HepG2 (cell line): ENCODE results near the gene TEX19. TPM values are rescaled to one million over a fixed set of nuclear protein-coding genes. Genes with fewer than 3 reads are reported as not detected.

Source experiments
- ATF4 ChIP-seq, 2 experiments: fragments of 450-650 bp in 1 of 2; sonication (generic) in 1 of 2; formaldehyde crosslinking; IDR thresholded peaks; 2 replicates each; pipeline versions ENCODE4 v1.5.0 to v1.8.0; 2020 to 2022; ENCODE audit warnings: mild to moderate bottlenecking in 1 of 2, missing genetic modification reagents in 1 of 2
- BCLAF1 ChIP-seq: fragments of 450-650 bp; IDR thresholded peaks from 2 replicates; pipeline ENCODE4 v1.6.1; 2017; ENCODE audit warnings: mild to moderate bottlenecking
- CBX1 ChIP-seq: IDR thresholded peaks from one replicate; pipeline ENCODE4 v1.6.1; 2016; ENCODE audit warnings: antibody characterized with exemption, low read depth
- CERS6 ChIP-seq: sonication (generic); formaldehyde crosslinking; IDR thresholded peaks from 2 replicates; pipeline ENCODE4 v1.5.0; 2020; ENCODE audit warnings: missing genetic modification reagents
- DDIT3 ChIP-seq: sonication (generic); formaldehyde crosslinking; IDR thresholded peaks from 2 replicates; pipeline ENCODE4 v1.4.0; 2020; ENCODE audit warnings: mild to moderate bottlenecking, missing genetic modification reagents
- MTF2 ChIP-seq: sonication (generic); formaldehyde crosslinking; IDR thresholded peaks from 2 replicates; pipeline ENCODE4 v1.5.0; 2020; ENCODE audit warnings: missing genetic modification reagents, borderline replicate concordance
- MZF1 ChIP-seq: sonication (generic); formaldehyde crosslinking; IDR thresholded peaks from 2 replicates; pipeline ENCODE4 v1.8.1; 2023; ENCODE audit warnings: mild to moderate bottlenecking, missing genetic modification reagents, borderline replicate concordance
- REPIN1 ChIP-seq: sonication (generic); formaldehyde crosslinking; IDR thresholded peaks from 2 replicates; pipeline ENCODE4 v1.8.0; 2022; ENCODE audit warnings: missing genetic modification reagents, low read depth, mild to moderate bottlenecking, borderline replicate concordance
- TCF12 ChIP-seq, 2 experiments: fragments of 450-650 bp in 1 of 2; sonication (generic) in 1 of 2; formaldehyde crosslinking in 1 of 2; IDR thresholded peaks; 2 replicates each; pipeline versions ENCODE4 v1.6.1 to v1.8.0; 2017 to 2022; ENCODE audit warnings: antibody characterized with exemption in 1 of 2, mild to moderate bottlenecking in 1 of 2, missing genetic modification reagents in 1 of 2, moderate library complexity in 1 of 2
- U2AF1 ChIP-seq: fragments of 200-400 bp; formaldehyde crosslinking; optimal IDR thresholded peaks from 2 replicates; pipeline ENCODE3; 2017; ENCODE audit warnings: mild to moderate bottlenecking, low read depth, low read length
- YEATS4 ChIP-seq: sonication (generic); formaldehyde crosslinking; IDR thresholded peaks from 2 replicates; pipeline ENCODE4 v1.4.0; 2020; ENCODE audit warnings: missing genetic modification reagents, borderline replicate concordance
- ZHX1 ChIP-seq: sonication (generic); formaldehyde crosslinking; IDR thresholded peaks from 2 replicates; pipeline ENCODE4 v1.8.1; 2022; ENCODE audit warnings: low read depth, mild to moderate bottlenecking, missing genetic modification reagents
- ZMYM4 ChIP-seq: sonication (generic); formaldehyde crosslinking; IDR thresholded peaks from 2 replicates; pipeline ENCODE4 v1.8.1; 2023; ENCODE audit warnings: mild to moderate bottlenecking, missing genetic modification reagents
- ZNF24 ChIP-seq: fragments of 450-650 bp; IDR thresholded peaks from 2 replicates; pipeline ENCODE4 v1.6.1; 2017; ENCODE audit warnings: antibody characterized with exemption, mild to moderate bottlenecking
- ZNF296 ChIP-seq: sonication (generic); formaldehyde crosslinking; conservative IDR thresholded peaks from 2 replicates; pipeline ENCODE4 v1.5.0; 2020; ENCODE audit warnings: mild to moderate bottlenecking, missing genetic modification reagents
- ZNF326 ChIP-seq: sonication (generic); formaldehyde crosslinking; IDR thresholded peaks from 2 replicates; pipeline ENCODE4 v1.4.0; 2020; ENCODE audit warnings: missing genetic modification reagents, borderline replicate concordance
- ZNF329 ChIP-seq: sonication (generic); formaldehyde crosslinking; IDR thresholded peaks from 2 replicates; pipeline ENCODE4 v1.9.0; 2021; ENCODE audit warnings: low read depth, mild to moderate bottlenecking, missing genetic modification reagents
- ZNF563 ChIP-seq: sonication (generic); formaldehyde crosslinking; IDR thresholded peaks from 2 replicates; pipeline ENCODE4 v1.8.0; 2022; ENCODE audit warnings: mild to moderate bottlenecking, moderate library complexity, missing genetic modification reagents
- ZNF629 ChIP-seq: sonication (generic); formaldehyde crosslinking; conservative IDR thresholded peaks from 2 replicates; pipeline ENCODE4 v1.5.0; 2020; ENCODE audit warnings: missing genetic modification reagents
- ZNF781 ChIP-seq: sonication (generic); formaldehyde crosslinking; IDR thresholded peaks from 2 replicates; pipeline ENCODE4 v1.5.1; 2020; ENCODE audit warnings: borderline replicate concordance, mild to moderate bottlenecking, missing genetic modification reagents; ENCODE audit errors: not compliant biosample characterization
- ZNF883 ChIP-seq: sonication (generic); formaldehyde crosslinking; IDR thresholded peaks from 2 replicates; pipeline ENCODE4 v1.5.1; 2020; ENCODE audit warnings: mild to moderate bottlenecking, missing genetic modification reagents; ENCODE audit errors: not compliant biosample characterization
- polyA plus RNA-seq, 8 experiments: library from polyadenylated mRNA; depleted of rRNA in 3 of 8; stranded (reverse) in 7 of 8; unstranded in 1 of 8; fragments of >200 nt; fragmentation: Illumina TruSeq in 4 of 8; extraction: Trizol in 4 of 8; gene quantifications; 2 replicates each; pipeline versions ENCODE4 v1.2.1 to v1.2.3, GENCODE V29; 2011 to 2016; ENCODE audit warnings: low read depth in 4 of 8, missing spikeins in 1 of 8, mixed read lengths in 1 of 8; ENCODE audit not compliant: insufficient read depth in 1 of 8
- total RNA-seq, 5 experiments: library from RNA; depleted of rRNA; stranded (reverse); fragments of >200 nt; fragmentation: Illumina TruSeq; extraction: Trizol; gene quantifications; 2 replicates each; pipeline ENCODE4 v1.2.3, GENCODE V29; 2016; ENCODE audit warnings: low read depth in 1 of 5

TEX19 gene
- total and polyA plus RNA-seq, 2 of the 13 experiments (the other 11 are each of a cell fraction or from before 2014, with no cell fraction given), result 1.3 to 6.0 TPM

GRCh38 chr17:82351713-82352488 lies 7.1 kb upstream of the TEX19 start (continued):
- TF ChIP-seq ZNF883 (CRISPR knock-in tag) (no peak), MZF1 (no peak), ZNF329 (CRISPR knock-in tag) (no peak), TCF12 (IDR thresholded peaks at IDR 0.05) (no peak), TCF12 (CRISPR knock-in tag; IDR thresholded peaks at IDR 0.05) (no peak), BCLAF1 (no peak), ZNF24 (no peak; the same call in 1 of the 2 replicates), ZNF563 (peak; percentile 34; the same call in 1 of the 2 replicates), DDIT3 (CRISPR knock-in tag) (no peak), CBX1 (no peak), REPIN1 (CRISPR knock-in tag) (no peak; the same call in 1 of the 2 replicates), ZNF296 (no peak), ZMYM4 (CRISPR knock-in tag) (peak; percentile 72), ATF4 (CRISPR knock-in tag; IDR thresholded peaks at IDR 0.05) (no peak), U2AF1 (no peak), ZHX1 (CRISPR knock-in tag) (no peak), ZNF326 (no peak), MTF2 (CRISPR knock-in tag) (0 out of 2 replicates have a peak, but pooled peaks have one; percentile 69), CERS6 (CRISPR knock-in tag) (no peak), ZNF629 (no peak), YEATS4 (no peak; the same call in 1 of the 2 replicates), ZNF781 (no peak)
